NCI-H2171 (cell line): Measurements from ENCODE around the gene MTA3.
A peak's percentile ranks its signal among the peaks of the same experiment; 100 is the strongest.
"Not testable (repeated sequence)": the region's sequence is repeated elsewhere in the genome, so short reads cannot be mapped to it uniquely, and the experiment has no call there.

ENCODE experiments used
- DNase-seq: peaks from one replicate; lab custom pipeline; 2025; lab: John Stamatoyannopoulos, UW

The MTA3 gene

GRCh38 chr2:42613281-42614064 is 45.0 kb downstream of the MTA3 start:
- DNase-seq = no peak

GRCh38 chr2:42614838-42615237 is 46.4 kb downstream of the MTA3 start:
- no peak for DNase-seq

GRCh38 chr2:42618116-42618515 is 49.7 kb downstream of the MTA3 start:
- no peak for DNase-seq

GRCh38 chr2:42618972-42619371 is 50.5 kb downstream of the MTA3 start:
- DNase-seq = no peak

- not testable (repeated sequence) for DNase-seq
Measured at GRCh38 chr2:42621626-42622025, 53.2 kb downstream of the MTA3 start.

- DNase-seq = no peak
Measured at GRCh38 chr2:42622943-42623676, 54.7 kb downstream of the MTA3 start.

- DNase-seq = no peak
Measured at GRCh38 chr2:42624047-42624446, 55.6 kb downstream of the MTA3 start.

GRCh38 chr2:42628024-42628423 is 59.6 kb downstream of the MTA3 start:
- not testable (repeated sequence) for DNase-seq

GRCh38 chr2:42636934-42637333 is 68.5 kb downstream of the MTA3 start:
- no peak for DNase-seq

- DNase-seq = peak; percentile 27
Measured at GRCh38 chr2:42638080-42638784, 69.8 kb downstream of the MTA3 start.

GRCh38 chr2:42639340-42640077 is 71.1 kb downstream of the MTA3 start:
- no peak for DNase-seq

GRCh38 chr2:42640261-42640660 is 71.8 kb downstream of the MTA3 start:
- DNase-seq = no peak

- DNase-seq = not testable (repeated sequence)
Measured at GRCh38 chr2:42642371-42642770, 73.9 kb downstream of the MTA3 start.

GRCh38 chr2:42645551-42645950 is 77.1 kb downstream of the MTA3 start:
- no peak for DNase-seq

- no peak for DNase-seq
Measured at GRCh38 chr2:42648796-42649195, 80.4 kb downstream of the MTA3 start.

- no peak for DNase-seq
Measured at GRCh38 chr2:42651057-42651456, 82.6 kb downstream of the MTA3 start.

- no peak for DNase-seq
Measured at GRCh38 chr2:42652086-42652485, 83.7 kb downstream of the MTA3 start.

GRCh38 chr2:42653039-42653438 is 84.6 kb downstream of the MTA3 start:
- no peak for DNase-seq

GRCh38 chr2:42653908-42654445 is 85.5 kb downstream of the MTA3 start:
- no peak for DNase-seq

- no peak for DNase-seq
Measured at GRCh38 chr2:42658306-42658705, 89.9 kb downstream of the MTA3 start.

GRCh38 chr2:42659609-42660008 is 91.2 kb downstream of the MTA3 start:
- DNase-seq = no peak
